Cerebellar nuclear complex (tissue), 1 donor: Measurements from ENCODE around the gene KRTAP2-2.
"Not testable (repeated sequence)": the region's sequence is repeated elsewhere in the genome, so short reads cannot be mapped to it uniquely, and the experiment has no call there.

Experiments
- DNase-seq, 2 experiments: peaks; one replicate each; lab custom pipeline; 2025; lab: John Stamatoyannopoulos, UW

The KRTAP2-2 gene

DNA sequence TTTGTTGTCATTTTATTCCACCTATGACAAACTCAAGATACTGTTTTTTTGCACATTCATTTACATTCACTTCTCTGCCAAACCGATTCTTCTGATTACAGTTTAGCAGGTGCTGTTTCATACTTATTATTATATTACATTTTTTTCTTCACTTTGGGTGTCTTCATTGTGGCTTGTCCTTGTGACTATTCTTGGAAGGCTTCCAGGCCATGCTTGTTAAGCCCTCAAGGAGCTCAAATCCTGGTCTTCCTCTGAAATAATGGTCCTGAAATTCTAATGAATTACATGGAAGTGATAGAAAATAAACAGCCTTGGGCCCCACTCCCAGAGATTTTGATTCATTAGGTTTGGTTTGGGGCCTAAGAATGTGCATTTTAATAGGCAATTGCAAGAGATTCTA lies 9.3 kb upstream of the KRTAP2-2 start:
- no peak for DNase-seq

DNA sequence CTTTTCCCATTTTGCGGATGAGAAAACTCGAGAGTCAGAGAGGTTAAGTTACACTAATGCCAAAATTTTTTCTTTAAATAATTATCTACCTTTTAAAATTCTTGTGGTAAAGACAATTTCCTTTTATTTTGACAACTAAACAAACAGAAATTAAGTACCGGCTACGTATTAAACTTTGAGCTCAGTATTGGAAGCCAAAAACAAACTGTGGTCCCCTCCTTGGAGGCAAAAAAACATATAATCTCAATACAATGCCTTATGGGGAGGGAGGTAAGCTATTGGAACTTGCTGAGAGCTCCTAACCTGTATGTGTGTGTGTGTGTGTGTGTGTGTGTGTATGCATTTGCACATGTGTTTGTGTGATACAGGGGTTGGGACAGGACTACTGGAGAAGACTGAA lies 8.4 kb upstream of the KRTAP2-2 start:
- DNase-seq, result no peak

- no peak for DNase-seq
Measured at GRCh38 chr17:41061964-41062363, 6.9 kb upstream of the KRTAP2-2 start.

GRCh38 chr17:41060052-41060604 lies 5.1 kb upstream of the KRTAP2-2 start, which contains the start of gene KRTAP2-3:
Gene KRTAP2-3, minus strand, starts transcription at chr17:41060114. Its CDS starts 64 bp downstream, at chr17:41060050.
- DNase-seq, result no peak

DNA sequence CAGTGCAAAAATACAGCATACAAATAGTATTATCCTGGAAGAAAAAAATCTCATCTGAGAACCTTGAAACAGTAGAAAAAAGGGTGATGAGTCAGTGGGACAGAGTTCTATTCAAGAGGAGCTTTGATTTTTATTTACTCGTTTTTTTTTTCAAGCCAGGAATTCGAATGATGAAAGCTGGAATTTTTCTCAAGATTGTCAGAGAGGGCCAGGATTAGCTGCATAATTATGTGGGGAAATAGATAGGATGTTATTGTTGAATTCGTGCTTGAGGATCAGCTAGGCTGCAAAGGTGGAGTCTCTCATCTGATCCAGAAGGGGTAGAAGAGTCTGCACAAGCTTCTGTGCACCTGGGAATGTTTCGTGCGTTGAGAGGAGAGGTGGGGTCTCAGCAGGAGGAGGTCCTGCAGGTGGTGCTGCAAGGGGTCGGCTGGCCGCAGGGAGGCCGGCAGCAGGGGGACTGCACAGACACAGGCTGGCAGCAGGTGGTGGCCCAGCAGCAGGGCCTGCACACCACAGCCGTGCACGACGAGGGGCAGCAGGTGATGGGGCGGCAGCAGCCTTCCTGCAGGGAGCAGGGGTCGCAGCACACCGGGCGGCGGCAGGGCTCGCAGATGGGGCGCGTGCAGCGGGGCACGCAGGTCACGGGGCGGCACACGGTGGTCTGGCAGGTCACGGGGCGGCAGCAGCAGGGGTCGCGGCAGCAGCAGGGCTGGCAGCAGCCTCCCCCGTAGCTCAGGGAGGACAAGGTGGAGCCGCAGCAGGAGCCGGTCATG lies 4.4 kb upstream of the KRTAP2-2 start:
- DNase-seq, result not testable (repeated sequence)

DNA sequence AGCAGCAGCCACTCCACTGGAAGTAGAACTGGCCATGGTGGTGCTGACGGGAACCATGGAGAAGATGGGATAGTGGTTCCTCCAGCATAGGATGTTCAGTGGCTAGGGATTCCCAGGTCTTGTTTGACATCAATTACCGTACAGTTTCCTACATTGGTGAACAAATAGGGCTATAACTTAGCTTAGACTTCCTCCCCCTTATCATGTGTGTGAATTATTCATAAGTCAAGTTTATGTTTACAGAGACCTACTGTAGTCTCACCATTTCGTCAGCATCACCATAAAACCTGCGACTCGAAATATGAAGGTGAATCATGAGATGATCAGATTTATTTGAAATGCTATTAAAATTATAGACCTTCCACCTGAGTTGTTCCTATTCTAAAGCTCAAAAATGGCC lies 3.7 kb upstream of the KRTAP2-2 start:
- no peak for DNase-seq

DNA sequence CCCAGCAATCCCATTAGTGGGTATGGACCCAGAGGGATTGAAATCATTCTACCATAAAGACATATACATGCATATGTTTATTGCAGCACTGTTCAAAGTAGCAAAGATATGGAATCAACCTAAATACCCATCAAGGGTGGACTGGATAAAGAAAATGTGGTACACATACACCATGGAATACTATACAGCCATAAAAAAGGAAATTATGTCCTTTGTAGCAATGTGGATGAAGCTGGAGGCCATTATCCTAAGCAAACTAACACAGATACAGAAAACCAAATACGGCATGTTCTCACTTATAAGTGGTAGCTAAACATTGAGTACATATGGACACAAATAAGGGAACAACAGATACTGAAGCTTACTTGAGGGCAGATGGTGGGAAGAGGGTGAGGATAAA lies 2.5 kb upstream of the KRTAP2-2 start:
- no peak for DNase-seq

- DNase-seq, result not testable (repeated sequence)
Measured at GRCh38 chr17:41054556-41054955, 474 bp downstream of the KRTAP2-2 start.

DNA sequence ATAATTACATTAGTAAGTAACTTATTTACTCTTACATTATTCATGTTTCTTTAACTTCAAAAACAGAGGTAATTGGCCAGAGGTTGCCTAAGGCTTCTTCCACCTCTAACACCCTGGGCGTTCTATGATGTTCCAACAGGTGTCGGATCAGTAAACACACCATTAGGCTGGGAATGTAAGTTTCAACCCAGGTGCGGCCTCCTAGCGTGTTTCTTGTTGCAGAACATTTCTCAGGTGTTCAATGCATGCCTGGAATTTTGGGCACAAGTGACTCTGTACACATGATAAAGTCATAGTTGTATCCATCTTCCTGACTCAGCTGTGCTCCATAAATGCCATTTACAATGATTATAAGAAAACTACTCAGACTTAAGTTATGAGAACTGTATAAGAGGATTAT lies 1.0 kb downstream of the KRTAP2-2 start:
- no peak for DNase-seq

GRCh38 chr17:41052566-41052965 lies 2.5 kb downstream of the KRTAP2-2 start:
- no peak for DNase-seq

- DNase-seq, result no peak
Measured at GRCh38 chr17:41049110-41049509, 5.9 kb downstream of the KRTAP2-2 start.

- DNase-seq, result no peak
Measured at GRCh38 chr17:41048441-41048840, 6.6 kb downstream of the KRTAP2-2 start.

GRCh38 chr17:41046735-41047465 lies 8.1 kb downstream of the KRTAP2-2 start, which contains the start of gene KRTAP2-1:
Gene KRTAP2-1, minus strand, starts transcription at chr17:41047316. Its CDS starts 49 bp downstream, at chr17:41047267.
- not testable (repeated sequence) for DNase-seq

GRCh38 chr17:41042953-41043352 lies 12.1 kb downstream of the KRTAP2-2 start:
- DNase-seq, result no peak

DNA sequence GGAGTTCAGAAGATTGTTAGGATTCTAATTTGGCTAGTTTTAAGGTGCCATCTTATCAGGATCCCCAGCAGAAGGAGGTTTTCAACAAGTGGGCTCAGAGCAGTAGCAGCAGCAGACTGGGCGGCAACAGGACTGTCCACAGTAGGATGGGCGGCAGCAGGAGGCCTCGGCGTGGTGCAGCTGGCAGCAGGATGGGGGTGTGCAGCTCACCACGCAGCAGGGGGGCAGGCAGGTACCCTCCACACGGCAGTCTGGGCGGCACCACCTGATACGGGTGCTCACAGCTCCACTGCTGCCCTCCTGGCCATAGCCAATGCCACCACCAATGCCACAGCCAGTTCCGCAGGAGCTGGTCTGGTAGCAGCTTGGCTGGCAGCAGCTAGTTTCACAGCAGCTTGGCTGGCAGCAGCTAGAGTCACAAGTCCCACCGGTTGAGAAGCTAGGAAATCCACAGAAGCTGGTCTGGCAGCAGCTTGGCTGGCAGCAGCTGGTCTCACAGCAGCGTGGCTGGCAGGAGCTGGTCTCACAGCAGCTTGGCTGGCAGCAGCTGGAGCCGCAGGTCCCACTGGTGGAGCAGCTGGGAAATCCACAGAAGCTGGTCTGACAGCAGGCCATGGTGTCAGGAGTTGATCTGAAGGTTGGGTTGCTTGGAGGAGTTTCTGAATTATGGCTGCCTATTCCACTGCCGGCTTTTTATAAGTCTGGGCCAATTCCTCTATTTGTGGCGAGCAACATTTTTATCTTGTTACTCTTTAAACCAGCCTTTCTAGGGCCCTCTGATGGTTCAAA lies 14.1 kb downstream of the KRTAP2-2 start, which contains the start of gene KRTAP1-1:
TSS of gene KRTAP1-1 (minus strand) at position 668 of the 789 bp plus-strand sequence. CDS start at position 615, 53 bp downstream.
- not testable (repeated sequence) for DNase-seq

- no peak for DNase-seq
Measured at GRCh38 chr17:41037853-41038350, 17.1 kb downstream of the KRTAP2-2 start.

DNA sequence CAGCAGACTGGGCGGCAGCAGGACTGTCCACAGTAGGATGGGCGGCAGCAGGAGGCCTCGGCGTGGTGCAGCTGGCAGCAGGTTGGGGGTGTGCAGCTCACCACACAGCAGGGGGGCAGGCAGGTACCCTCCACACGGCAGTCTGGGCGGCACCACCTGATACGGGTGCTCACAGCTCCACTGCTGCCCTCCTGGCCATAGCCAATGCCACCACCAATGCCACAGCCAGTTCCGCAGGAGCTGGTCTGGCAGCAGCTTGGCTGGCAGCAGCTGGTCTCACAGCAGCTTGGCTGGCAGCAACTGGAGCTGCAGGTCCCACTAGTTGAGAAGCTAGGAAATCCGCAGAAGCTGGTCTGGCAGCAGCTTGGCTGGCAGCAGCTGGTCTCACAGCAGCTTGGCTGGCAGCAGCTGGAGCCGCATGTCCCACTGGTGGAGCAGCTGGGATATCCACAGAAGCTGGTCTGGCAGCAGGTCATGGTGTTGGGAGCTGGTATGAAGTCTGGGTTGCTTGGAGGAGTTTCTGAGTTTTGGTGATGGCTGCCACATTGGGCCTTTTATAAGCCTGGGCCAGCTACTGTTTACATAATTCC lies 20.6 kb downstream of the KRTAP2-2 start, which contains the start of gene KRTAP1-3:
TSS of gene KRTAP1-3 (minus strand) at position 529 of the 590 bp plus-strand sequence. CDS start at position 476, 53 bp downstream.
- DNase-seq, result not testable (repeated sequence)

GRCh38 chr17:41029633-41030245 lies 25.3 kb downstream of the KRTAP2-2 start, which contains the start of gene KRTAP1-4:
Gene KRTAP1-4, minus strand, starts transcription at chr17:41030195. Its CDS starts 117 bp downstream, at chr17:41030078.
- DNase-seq, result no peak

DNA sequence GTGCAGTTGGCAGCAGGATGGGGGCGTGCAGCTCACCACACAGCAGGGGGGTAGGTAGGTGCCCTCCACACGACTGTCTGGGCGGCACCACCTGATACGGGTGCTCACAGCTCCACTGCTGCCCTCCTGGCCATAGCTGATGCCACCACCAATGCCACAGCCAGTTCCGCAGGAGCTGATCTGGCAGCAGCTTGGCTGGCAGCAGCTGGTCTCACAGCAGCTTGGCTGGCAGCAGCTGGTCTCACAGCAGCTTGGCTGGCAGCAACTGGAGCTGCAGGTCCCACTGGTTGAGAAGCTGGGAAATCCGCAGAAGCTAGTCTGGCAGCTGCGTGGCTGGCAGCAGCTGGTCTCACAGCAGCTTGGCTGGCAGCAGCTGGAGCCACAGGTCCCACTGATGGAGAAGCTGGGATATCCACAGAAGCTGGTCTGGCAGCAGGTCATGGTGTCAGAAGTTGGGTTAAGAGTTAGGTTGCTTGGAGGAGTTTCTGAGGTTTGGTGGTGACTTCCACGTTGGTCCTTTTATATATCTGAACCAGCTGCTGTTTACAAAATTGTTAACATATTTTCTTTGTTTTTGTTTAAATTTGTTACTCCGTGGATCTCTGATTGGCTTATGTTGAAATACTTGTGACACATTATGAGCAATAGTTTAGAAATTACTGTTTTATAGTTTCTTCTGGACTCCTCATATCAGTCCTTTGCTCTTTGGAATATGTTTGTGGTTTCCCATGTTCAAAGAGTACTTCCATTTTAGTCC lies 28.1 kb downstream of the KRTAP2-2 start, which contains the start of gene KRTAP1-5:
TSS of gene KRTAP1-5 (minus strand) at position 494 of the 757 bp plus-strand sequence. CDS start at position 441, 53 bp downstream.
- no peak for DNase-seq
